ENCODE data around the gene MDGA2. TPM values are rescaled to one million over a fixed set of nuclear protein-coding genes. Genes with fewer than 3 reads are reported as not detected.

MDGA2 gene
- total RNA-seq, 1 donor from 2014 or later = 2.4 TPM

GRCh38 chr14:47678157-47678556 lies 2.8 kb upstream of the MDGA2 start:
- no peaks in the 10 kb centered on the region for H3K36me3 ChIP-seq (ENCODE audit: insufficient read depth, low read length)
- H3K27ac ChIP-seq (ENCODE audit: low read depth, low read length) = no peak overlapping the region
- H3K36me3 Mint-ChIP-seq (ENCODE audit: low read depth, unreplicated experiment) = peaks cover 2% of the 10 kb centered on the region
- H3K9me3 ChIP-seq (ENCODE audit: insufficient read depth, low read depth, low read length) = no peaks in the 10 kb centered on the region
- H3K4me2 ChIP-seq (ENCODE audit: low read length) = no peak overlapping the region
- H4K20me1 ChIP-seq (ENCODE audit: insufficient read depth, low read length) = no peaks in the 10 kb centered on the region
- peaks cover 15% of the 10 kb centered on the region for H3K4me1 ChIP-seq (ENCODE audit: insufficient read depth, low read length)
- TF ChIP-seq CTCF (IDR thresholded peaks at IDR 0.05; ENCODE audit: insufficient read depth, low read depth, low read length) = no peak
- TF ChIP-seq EZH2 (IDR thresholded peaks at IDR 0.05; ENCODE audit: insufficient read depth, low read length) = no peak
- DNase-seq (ENCODE audit: low read depth) (no peak), FAIRE-seq (no peak)
- H3K27ac Mint-ChIP-seq (ENCODE audit: unreplicated experiment) = no peak overlapping the region
- H3K4me1 Mint-ChIP-seq (ENCODE audit: low read depth, unreplicated experiment) = peaks cover 6% of the 10 kb centered on the region
- no peaks in the 10 kb centered on the region for H3K9me3 Mint-ChIP-seq (ENCODE audit: unreplicated experiment)
- no peak overlapping the region for H3K4me3 ChIP-seq (ENCODE audit: insufficient read depth, low read depth, low read length)
- H3K27me3 ChIP-seq (ENCODE audit: insufficient read depth, low read length) = peaks cover 21% of the 10 kb centered on the region
- no peak overlapping the region for H2AFZ ChIP-seq (ENCODE audit: low read depth, low read length)
- peaks cover 31% of the 10 kb centered on the region for H3K27me3 Mint-ChIP-seq (ENCODE audit: low read depth, unreplicated experiment)
- no peaks in the 10 kb centered on the region for H3K79me2 ChIP-seq (ENCODE audit: insufficient read depth, low read length)
- no peak overlapping the region for H3K4me3 Mint-ChIP-seq (ENCODE audit: unreplicated experiment)
- H3K9ac ChIP-seq (ENCODE audit: low read length) = no peak overlapping the region

GRCh38 chr14:47676315-47676617 lies 861 bp upstream of the MDGA2 start:
- Mint-ChIP-seq H3K9me3 (ENCODE audit: unreplicated experiment) (no peaks in the 10 kb centered on the region), H3K27ac (ENCODE audit: unreplicated experiment) (peak overlapping the region; percentile 69), H3K4me3 (ENCODE audit: unreplicated experiment) (peak overlapping the region; percentile 88), H3K4me1 (ENCODE audit: low read depth, unreplicated experiment) (peaks cover 4% of the 10 kb centered on the region), H3K27me3 (ENCODE audit: low read depth, unreplicated experiment) (peaks cover 36% of the 10 kb centered on the region), H3K36me3 (ENCODE audit: low read depth, unreplicated experiment) (peaks cover 2% of the 10 kb centered on the region)
- FAIRE-seq (no peak), DNase-seq (ENCODE audit: low read depth) (no peak)
- peak overlapping the region; percentile 43 for H3K4me3 ChIP-seq (ENCODE audit: insufficient read depth, low read depth, low read length)
- H3K9ac ChIP-seq (ENCODE audit: low read length) = no peak overlapping the region
- H2AFZ ChIP-seq (ENCODE audit: low read depth, low read length) = peak overlapping the region; percentile 87
- no peaks in the 10 kb centered on the region for H3K9me3 ChIP-seq (ENCODE audit: insufficient read depth, low read depth, low read length)
- peak overlapping the region; percentile 89 for H3K4me2 ChIP-seq (ENCODE audit: low read length)
- peaks cover 24% of the 10 kb centered on the region for H3K27me3 ChIP-seq (ENCODE audit: insufficient read depth, low read length)
- TF ChIP-seq CTCF (IDR thresholded peaks at IDR 0.05; ENCODE audit: insufficient read depth, low read depth, low read length) = no peak
- no peak for TF ChIP-seq EZH2 (IDR thresholded peaks at IDR 0.05; ENCODE audit: insufficient read depth, low read length)
- peaks cover 15% of the 10 kb centered on the region for H3K4me1 ChIP-seq (ENCODE audit: insufficient read depth, low read length)
- no peaks in the 10 kb centered on the region for H3K36me3 ChIP-seq (ENCODE audit: insufficient read depth, low read length)
- no peaks in the 10 kb centered on the region for H4K20me1 ChIP-seq (ENCODE audit: insufficient read depth, low read length)
- H3K27ac ChIP-seq (ENCODE audit: low read depth, low read length) = no peak overlapping the region
- H3K79me2 ChIP-seq (ENCODE audit: insufficient read depth, low read length) = no peaks in the 10 kb centered on the region

- no peak for FAIRE-seq
- Mint-ChIP-seq H3K36me3 (ENCODE audit: low read depth, unreplicated experiment) (peaks cover 2% of the 10 kb centered on the region), H3K9me3 (ENCODE audit: unreplicated experiment) (no peaks in the 10 kb centered on the region), H3K4me1 (ENCODE audit: low read depth, unreplicated experiment) (peaks cover 4% of the 10 kb centered on the region), H3K27ac (ENCODE audit: unreplicated experiment) (no peak overlapping the region), H3K4me3 (ENCODE audit: unreplicated experiment) (peak overlapping the region; percentile 88), H3K27me3 (ENCODE audit: low read depth, unreplicated experiment) (peaks cover 35% of the 10 kb centered on the region)
- Histone ChIP-seq H3K27ac (ENCODE audit: low read depth, low read length) (no peak overlapping the region), H3K36me3 (ENCODE audit: insufficient read depth, low read length) (no peaks in the 10 kb centered on the region), H3K9ac (ENCODE audit: low read length) (no peak overlapping the region), H3K4me1 (ENCODE audit: insufficient read depth, low read length) (peaks cover 15% of the 10 kb centered on the region), H4K20me1 (ENCODE audit: insufficient read depth, low read length) (no peaks in the 10 kb centered on the region), H3K9me3 (ENCODE audit: insufficient read depth, low read depth, low read length) (no peaks in the 10 kb centered on the region), H3K4me2 (ENCODE audit: low read length) (peak overlapping the region; percentile 89), H3K27me3 (ENCODE audit: insufficient read depth, low read length) (peaks cover 24% of the 10 kb centered on the region), H2AFZ (ENCODE audit: low read depth, low read length) (peak overlapping the region; percentile 87), H3K79me2 (ENCODE audit: insufficient read depth, low read length) (no peaks in the 10 kb centered on the region), H3K4me3 (ENCODE audit: insufficient read depth, low read depth, low read length) (peak overlapping the region; percentile 51)
- TF ChIP-seq EZH2 (IDR thresholded peaks at IDR 0.05; ENCODE audit: insufficient read depth, low read length) (no peak), CTCF (IDR thresholded peaks at IDR 0.05; ENCODE audit: insufficient read depth, low read depth, low read length) (no peak)
- DNase-seq (ENCODE audit: low read depth) = no peak
These were observed 601 bp downstream of the MDGA2 start for GRCh38 chr14:47674543-47675465.
